ENCODE measurements around the gene STBD1.

DNA sequence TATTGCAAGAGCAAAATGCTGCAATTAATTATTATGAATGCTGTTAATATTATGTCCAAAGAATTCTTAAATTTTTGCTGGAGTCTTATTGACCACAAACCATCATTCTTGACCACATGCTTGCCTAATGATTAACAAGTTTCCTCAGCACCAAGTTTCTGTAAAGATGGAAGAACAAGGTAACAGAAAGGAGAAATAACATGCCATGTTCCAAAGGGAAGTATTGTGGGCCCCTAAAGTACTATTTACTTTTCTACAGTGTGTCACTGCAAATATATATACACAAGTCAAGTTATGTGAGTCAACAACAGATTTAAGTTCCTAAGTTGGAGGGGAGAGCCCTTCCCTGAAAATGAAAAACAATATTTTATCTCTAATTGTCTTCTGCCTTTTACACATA is 34.5 kb upstream of the STBD1 start:
- TF ChIP-seq, protein P1, sequence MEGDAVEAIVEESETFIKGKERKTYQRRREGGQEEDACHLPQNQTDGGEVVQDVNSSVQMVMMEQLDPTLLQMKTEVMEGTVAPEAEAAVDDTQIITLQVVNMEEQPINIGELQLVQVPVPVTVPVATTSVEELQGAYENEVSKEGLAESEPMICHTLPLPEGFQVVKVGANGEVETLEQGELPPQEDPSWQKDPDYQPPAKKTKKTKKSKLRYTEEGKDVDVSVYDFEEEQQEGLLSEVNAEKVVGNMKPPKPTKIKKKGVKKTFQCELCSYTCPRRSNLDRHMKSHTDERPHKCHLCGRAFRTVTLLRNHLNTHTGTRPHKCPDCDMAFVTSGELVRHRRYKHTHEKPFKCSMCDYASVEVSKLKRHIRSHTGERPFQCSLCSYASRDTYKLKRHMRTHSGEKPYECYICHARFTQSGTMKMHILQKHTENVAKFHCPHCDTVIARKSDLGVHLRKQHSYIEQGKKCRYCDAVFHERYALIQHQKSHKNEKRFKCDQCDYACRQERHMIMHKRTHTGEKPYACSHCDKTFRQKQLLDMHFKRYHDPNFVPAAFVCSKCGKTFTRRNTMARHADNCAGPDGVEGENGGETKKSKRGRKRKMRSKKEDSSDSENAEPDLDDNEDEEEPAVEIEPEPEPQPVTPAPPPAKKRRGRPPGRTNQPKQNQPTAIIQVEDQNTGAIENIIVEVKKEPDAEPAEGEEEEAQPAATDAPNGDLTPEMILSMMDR (conservative IDR thresholded peaks at IDR 0.05 in 1 of 2, IDR thresholded peaks at IDR 0.05 in 1 of 2; ENCODE audit: extremely low read depth in 1 of 2, insufficient read depth in 1 of 2, low read depth in 1 of 2, low read length in 2 of 2) = no peak
- TF ChIP-seq EZH2 (IDR thresholded peaks at IDR 0.05; ENCODE audit: borderline replicate concordance, low read length) = no peak

Data from mammary epithelial cell (primary cell).